ENCODE data around the gene NPFFR2. TPM values are rescaled to one million over a fixed set of nuclear protein-coding genes. Genes with fewer than 3 reads are reported as not detected.

The NPFFR2 gene
- total and polyA plus RNA-seq, 7 experiments from 2014 or later, result not detected

DNA sequence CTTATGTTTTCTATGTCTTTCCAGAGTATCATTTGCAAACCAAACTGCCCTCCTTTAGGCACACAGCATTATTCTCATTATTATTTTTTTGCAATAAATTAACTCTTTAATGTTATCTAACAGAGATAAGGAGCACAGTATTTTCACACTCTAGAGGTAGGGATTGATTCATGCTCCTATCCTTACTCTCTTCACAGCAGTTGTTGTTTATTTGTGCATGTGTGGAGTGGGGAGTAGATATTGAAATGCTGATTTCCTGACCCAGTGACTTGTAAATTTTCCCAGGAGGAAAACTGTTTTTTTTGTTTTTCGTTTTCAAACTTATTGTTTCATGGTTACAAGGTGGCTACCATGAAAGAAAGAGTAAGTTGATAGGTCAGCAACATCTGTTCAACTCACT, 140.0 kb downstream of the NPFFR2 start:
- Histone ChIP-seq H3K4me3 (ENCODE audit: low read length) (no peak overlapping the region), H3K4me1 (ENCODE audit: control insufficient read depth in 2 of 2, insufficient read depth in 2 of 2, low read length in 2 of 2) (no peaks in the 10 kb centered on the region), H3K36me3 (ENCODE audit: control insufficient read depth in 2 of 3, insufficient read depth in 3 of 3, low read length in 3 of 3) (no peaks in the 10 kb centered on the region), H3K27ac (ENCODE audit: low read depth, low read length) (no peak overlapping the region), H3K9me3 (ENCODE audit: control insufficient read depth in 2 of 3, low read length in 3 of 3) (no peaks in the 10 kb centered on the region), H3K27me3 (ENCODE audit: control insufficient read depth in 2 of 2, insufficient read depth in 2 of 2, low read length in 2 of 2) (no peaks in the 10 kb centered on the region)
- intact Hi-C loops (cut with micrococcal nuclease), result no loop called here
- H3K4me1 Mint-ChIP-seq, result no peaks in the 10 kb centered on the region
- CTCF ChIA-PET, result no interaction called here
- no peak overlapping the region for H3K4me3 Mint-ChIP-seq
- no peak overlapping the region for H3K27ac Mint-ChIP-seq
- H3K27me3 Mint-ChIP-seq, result peaks cover 0 to 3% (median 0%) of the 10 kb centered on the region in 5 donors
- DNase-seq (no peak), ATAC-seq (no peak)
- POLR2A ChIA-PET, result no interaction called here
- H3K36me3 Mint-ChIP-seq, result no peaks in the 10 kb centered on the region
- peaks cover 2 to 18% (median 8%) of the 10 kb centered on the region in 11 donors for H3K9me3 Mint-ChIP-seq

GRCh38 chr4:72179342-72179741, 147.5 kb downstream of the NPFFR2 start:
- H3K36me3 Mint-ChIP-seq, result no peaks in the 10 kb centered on the region
- intact Hi-C loops (cut with micrococcal nuclease), result no loop called here

DNA sequence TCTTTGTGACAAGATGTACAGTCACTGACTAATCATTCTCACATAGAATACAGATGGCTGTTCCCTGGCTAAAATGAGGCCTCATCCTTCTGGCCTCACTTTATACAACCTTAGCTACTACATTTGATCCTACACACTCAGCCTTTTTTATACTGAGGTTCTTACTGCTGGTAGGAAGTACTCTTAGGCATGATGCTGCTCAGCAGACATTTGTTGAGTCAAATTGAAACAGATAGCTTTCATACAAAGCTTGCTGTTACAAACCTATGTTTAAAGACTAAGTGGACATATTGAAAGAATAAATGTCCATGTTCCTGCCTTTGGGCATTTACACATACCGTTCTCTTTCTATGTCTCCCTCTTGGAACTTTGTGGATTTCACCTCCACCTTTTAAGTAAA, 154.9 kb downstream of the NPFFR2 start:
- H3K4me1 ChIP-seq (ENCODE audit: control insufficient read depth in 2 of 2, insufficient read depth in 2 of 2, low read length in 2 of 2), result no peaks in the 10 kb centered on the region
- ChIA-PET POLR2A (no interaction called here), CTCF (interaction anchor here (0.8 kb wide), 1 partner anchor 420 kb away, joined by 3 read pairs; no protein-coding TSS in a partner anchor)
- peaks cover 0 to 3% (median 0%) of the 10 kb centered on the region in 11 donors for H3K9me3 Mint-ChIP-seq
- H3K27ac ChIP-seq (ENCODE audit: low read depth, low read length), result no peak overlapping the region
- ATAC-seq, result no peak
- H3K4me3 ChIP-seq (ENCODE audit: low read length), result no peak overlapping the region
- no peaks in the 10 kb centered on the region for H3K4me1 Mint-ChIP-seq
- H3K9me3 ChIP-seq (ENCODE audit: control insufficient read depth in 2 of 3, low read length in 3 of 3), result no peaks in the 10 kb centered on the region
- no peak overlapping the region for H3K27ac Mint-ChIP-seq
- intact Hi-C loops (cut with micrococcal nuclease), result no loop called here
- H3K27me3 Mint-ChIP-seq, result no peaks in the 10 kb centered on the region
- H3K36me3 Mint-ChIP-seq, result no peaks in the 10 kb centered on the region
- DNase-seq, result no peak
- no peaks in the 10 kb centered on the region for H3K27me3 ChIP-seq (ENCODE audit: control insufficient read depth in 2 of 2, insufficient read depth in 2 of 2, low read length in 2 of 2)
- H3K36me3 ChIP-seq (ENCODE audit: control insufficient read depth in 2 of 3, insufficient read depth in 3 of 3, low read length in 3 of 3), result no peaks in the 10 kb centered on the region
- H3K4me3 Mint-ChIP-seq, result no peak overlapping the region

More at GRCh38 chr4:72179342-72179741, 147.5 kb downstream of the NPFFR2 start:
- Mint-ChIP-seq H3K27ac (no peak overlapping the region), H3K9me3 (peaks cover 0 to 12% (median 3%) of the 10 kb centered on the region in 11 donors), H3K4me1 (no peaks in the 10 kb centered on the region), H3K4me3 (no peak overlapping the region), H3K27me3 (no peaks in the 10 kb centered on the region)
- ATAC-seq, result no peak
- H3K27ac ChIP-seq (ENCODE audit: low read depth, low read length), result no peak overlapping the region
- ChIA-PET POLR2A (no interaction called here), CTCF (no interaction called here)
- no peaks in the 10 kb centered on the region for H3K9me3 ChIP-seq (ENCODE audit: control insufficient read depth in 2 of 3, low read length in 3 of 3)
- H3K27me3 ChIP-seq (ENCODE audit: control insufficient read depth in 2 of 2, insufficient read depth in 2 of 2, low read length in 2 of 2), result no peaks in the 10 kb centered on the region
- no peaks in the 10 kb centered on the region for H3K36me3 ChIP-seq (ENCODE audit: control insufficient read depth in 2 of 3, insufficient read depth in 3 of 3, low read length in 3 of 3)
- H3K4me3 ChIP-seq (ENCODE audit: low read length), result no peak overlapping the region
- H3K4me1 ChIP-seq (ENCODE audit: control insufficient read depth in 2 of 2, insufficient read depth in 2 of 2, low read length in 2 of 2), result no peaks in the 10 kb centered on the region
- no peak for DNase-seq

- CTCF ChIA-PET, result no interaction called here
- POLR2A ChIA-PET, result no interaction called here
Observed at GRCh38 chr4:72194046-72194445, 162.2 kb downstream of the NPFFR2 start.

GRCh38 chr4:72194453-72194852, 162.7 kb downstream of the NPFFR2 start:
- Mint-ChIP-seq H3K36me3 (peaks cover 0 to 3% (median 0%) of the 10 kb centered on the region in 5 donors), H3K4me1 (no peaks in the 10 kb centered on the region), H3K4me3 (no peak overlapping the region), H3K27me3 (no peaks in the 10 kb centered on the region), H3K9me3 (peaks cover 0 to 8% (median 2%) of the 10 kb centered on the region in 11 donors), H3K27ac (no peak overlapping the region)
- intact Hi-C loops (cut with micrococcal nuclease), result no loop called here
- H3K9me3 ChIP-seq (ENCODE audit: control insufficient read depth in 2 of 3, low read length in 3 of 3), result no peaks in the 10 kb centered on the region
- H3K27ac ChIP-seq (ENCODE audit: low read depth, low read length), result no peak overlapping the region
- no peaks in the 10 kb centered on the region for H3K27me3 ChIP-seq (ENCODE audit: control insufficient read depth in 2 of 2, insufficient read depth in 2 of 2, low read length in 2 of 2)
- no peak overlapping the region for H3K4me3 ChIP-seq (ENCODE audit: low read length)
- POLR2A ChIA-PET, result no interaction called here
- H3K36me3 ChIP-seq (ENCODE audit: control insufficient read depth in 2 of 3, insufficient read depth in 3 of 3, low read length in 3 of 3), result no peaks in the 10 kb centered on the region
- CTCF ChIA-PET, result no interaction called here
- ATAC-seq, result no peak
- no peak for DNase-seq
- H3K4me1 ChIP-seq (ENCODE audit: control insufficient read depth in 2 of 2, insufficient read depth in 2 of 2, low read length in 2 of 2), result no peaks in the 10 kb centered on the region

More at GRCh38 chr4:72194046-72194445, 162.2 kb downstream of the NPFFR2 start:
- DNase-seq (no peak), ATAC-seq (no peak)
- no peaks in the 10 kb centered on the region for H3K27me3 ChIP-seq (ENCODE audit: control insufficient read depth in 2 of 2, insufficient read depth in 2 of 2, low read length in 2 of 2)
- intact Hi-C loops (cut with micrococcal nuclease), result no loop called here
- no peaks in the 10 kb centered on the region for H3K4me1 ChIP-seq (ENCODE audit: control insufficient read depth in 2 of 2, insufficient read depth in 2 of 2, low read length in 2 of 2)
- no peak overlapping the region for H3K27ac ChIP-seq (ENCODE audit: low read depth, low read length)
- Mint-ChIP-seq H3K9me3 (peaks cover 0 to 8% (median 2%) of the 10 kb centered on the region in 11 donors), H3K4me3 (no peak overlapping the region), H3K27ac (no peak overlapping the region), H3K4me1 (no peaks in the 10 kb centered on the region), H3K36me3 (peaks cover 0 to 3% (median 0%) of the 10 kb centered on the region in 5 donors), H3K27me3 (no peaks in the 10 kb centered on the region)
- no peaks in the 10 kb centered on the region for H3K36me3 ChIP-seq (ENCODE audit: control insufficient read depth in 2 of 3, insufficient read depth in 3 of 3, low read length in 3 of 3)
- no peak overlapping the region for H3K4me3 ChIP-seq (ENCODE audit: low read length)
- H3K9me3 ChIP-seq (ENCODE audit: control insufficient read depth in 2 of 3, low read length in 3 of 3), result no peaks in the 10 kb centered on the region

Other genes starting within 250 kb of the NPFFR2 start
- not detected for gene GC, start 247.9 kb upstream of the NPFFR2 start, total RNA-seq
- not detected for gene GC, start 247.9 kb upstream of the NPFFR2 start, polyA plus RNA-seq